Right lobe of liver (tissue), 6 donors: Measurements from ENCODE around the gene CRIM1. TPM values are rescaled to one million over a fixed set of nuclear protein-coding genes. Genes with fewer than 3 reads are reported as not detected.

Experiments
- ATAC-seq, 4 donors: fragments of 200-7000 bp; cut with Tn5 transposase; one replicate each; pipeline ENCODE4 v1.9.1; 2020; ENCODE audit warnings: mild to moderate bottlenecking in 4 of 4, moderate library complexity in 4 of 4
- DNase-seq, 3 donors: peaks; one replicate each; pipeline ENCODE4 v3.0.0-alpha.2; 2020
- H3K27ac ChIP-seq, 3 donors: fragments of 200-600 bp; one replicate each; pipeline ENCODE4 v1.8.0; 2022
- H3K27me3 ChIP-seq, 2 donors: fragments of 200-600 bp; one replicate each; pipeline ENCODE4 v1.8.0; 2022
- H3K36me3 ChIP-seq, 4 donors: fragments of 200-600 bp; sonication (generic) in 1 of 4; one replicate each; pipeline versions ENCODE4 v1.5.1 to v1.8.0; 2017 to 2022; ENCODE audit warnings: control low read depth in 1 of 4
- H3K4me1 ChIP-seq, 4 donors: fragments of 200-600 bp; sonication (generic) in 1 of 4; one replicate each; pipeline versions ENCODE4 v1.5.1 to v1.8.0; 2017 to 2022; ENCODE audit warnings: control low read depth in 1 of 4
- H3K4me3 ChIP-seq, 3 donors: fragments of 200-600 bp; one replicate each; pipeline ENCODE4 v1.8.0; 2022
- H3K9me3 ChIP-seq, 4 donors: fragments of 200-600 bp; sonication (generic) in 1 of 4; one replicate each; pipeline versions ENCODE4 v1.5.1 to v1.8.0; 2017 to 2022; ENCODE audit warnings: control low read depth in 1 of 4
- POLR2A ChIP-seq: fragments of 450-650 bp; IDR thresholded peaks from one replicate; pipeline ENCODE4 v1.6.1; 2017; ENCODE audit warnings: antibody characterized with exemption, mild to moderate bottlenecking
- WGBS: methylation state at CpG from one replicate; pipeline ENCODE4 v1.1.6; 2018; ENCODE audit warnings: low coverage, low lambda C conversion rate; ENCODE audit not compliant: insufficient coverage; ENCODE audit errors: missing lambda C conversion rate; 5-methylcytosine and 5-hydroxymethylcytosine counted together
- intact Hi-C, 2 donors: fragments of 100-400 bp; cut with DNase I; formaldehyde crosslinking; loops; one replicate each; pipeline versions ENCODE4 v1.11.2 to v1.14.1; 2022
- total RNA-seq, 6 experiments: library from RNA; depleted of rRNA in 2 of 6; stranded (reverse); fragments of >200 nt in 2 of 6; fragmentation: NEBNext Ultra II Directional in 3 of 6; extraction: Animal tissue kit (Norgen Biotek cat#: 25700) in 3 of 6; gene quantifications; one replicate each; pipeline versions ENCODE4 v1.1.0 to v1.2.4, GENCODE V29; 2016 to 2023
- TF ChIP-seq, protein P1 (sequence below), 4 donors: fragments of 200-600 bp in 3 of 4; fragments of 450-650 bp in 1 of 4; IDR thresholded peaks; one replicate each; pipeline versions ENCODE4 v1.5.1 to v1.8.0; 2016 to 2022; ENCODE audit warnings: antibody characterized with exemption in 4 of 4, mild to moderate bottlenecking in 2 of 4
- donor health status: DM: no; HTN: yes; CAD: no.
- donor health status: DM: no; HTN: no; CAD: no.
- donor health status: DM: no; HTN: no; CAD: no.
- donor health status: DM: no; HTN: yes; CAD: no.
- donor health status: DM: no; HTN: yes; CAD: no.

Gene CRIM1
- total RNA-seq, 6 experiments from 2014 or later: 4.2 to 30.5 (median 16.7) TPM

DNA sequence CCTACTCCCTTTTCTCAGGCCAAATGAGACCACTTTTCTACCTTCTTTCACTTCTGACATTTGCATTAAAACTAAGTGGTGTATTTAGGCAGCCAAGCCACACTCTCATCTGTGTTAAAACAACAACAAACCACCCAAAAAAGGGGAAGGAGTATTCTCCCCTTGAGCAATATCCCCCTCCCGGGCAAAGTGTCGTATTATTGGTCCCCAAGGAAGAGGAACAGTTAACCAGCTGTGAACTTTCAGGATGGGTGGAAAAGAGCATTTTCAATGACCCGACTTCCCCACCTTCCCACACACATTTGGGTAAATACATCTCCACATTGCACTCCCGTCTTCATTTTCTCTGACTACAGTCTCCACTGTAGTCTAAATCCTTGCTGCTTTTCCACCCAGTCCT, 198.1 kb downstream of the CRIM1 start:
- no peak overlapping the region for H3K4me3 ChIP-seq
- WGBS: 48% methylated on average over 4 of the region's 4 CpGs
- DNase-seq: no peak
- TF ChIP-seq, protein P1, sequence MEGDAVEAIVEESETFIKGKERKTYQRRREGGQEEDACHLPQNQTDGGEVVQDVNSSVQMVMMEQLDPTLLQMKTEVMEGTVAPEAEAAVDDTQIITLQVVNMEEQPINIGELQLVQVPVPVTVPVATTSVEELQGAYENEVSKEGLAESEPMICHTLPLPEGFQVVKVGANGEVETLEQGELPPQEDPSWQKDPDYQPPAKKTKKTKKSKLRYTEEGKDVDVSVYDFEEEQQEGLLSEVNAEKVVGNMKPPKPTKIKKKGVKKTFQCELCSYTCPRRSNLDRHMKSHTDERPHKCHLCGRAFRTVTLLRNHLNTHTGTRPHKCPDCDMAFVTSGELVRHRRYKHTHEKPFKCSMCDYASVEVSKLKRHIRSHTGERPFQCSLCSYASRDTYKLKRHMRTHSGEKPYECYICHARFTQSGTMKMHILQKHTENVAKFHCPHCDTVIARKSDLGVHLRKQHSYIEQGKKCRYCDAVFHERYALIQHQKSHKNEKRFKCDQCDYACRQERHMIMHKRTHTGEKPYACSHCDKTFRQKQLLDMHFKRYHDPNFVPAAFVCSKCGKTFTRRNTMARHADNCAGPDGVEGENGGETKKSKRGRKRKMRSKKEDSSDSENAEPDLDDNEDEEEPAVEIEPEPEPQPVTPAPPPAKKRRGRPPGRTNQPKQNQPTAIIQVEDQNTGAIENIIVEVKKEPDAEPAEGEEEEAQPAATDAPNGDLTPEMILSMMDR (IDR thresholded peaks at IDR 0.05): no peak
- TF ChIP-seq POLR2A: no peak
- no peaks in the 10 kb centered on the region for H3K27me3 ChIP-seq
- H3K9me3 ChIP-seq: no peaks in the 10 kb centered on the region
- intact Hi-C loops: no loop called here
- H3K4me1 ChIP-seq: no peaks in the 10 kb centered on the region
- peak in 3 of 4 donors; percentile 42 to 57 (median 48) for ATAC-seq
- peaks cover 0 to 25% (median 10%) of the 10 kb centered on the region in 4 donors for H3K36me3 ChIP-seq
- H3K27ac ChIP-seq: no peak overlapping the region

DNA sequence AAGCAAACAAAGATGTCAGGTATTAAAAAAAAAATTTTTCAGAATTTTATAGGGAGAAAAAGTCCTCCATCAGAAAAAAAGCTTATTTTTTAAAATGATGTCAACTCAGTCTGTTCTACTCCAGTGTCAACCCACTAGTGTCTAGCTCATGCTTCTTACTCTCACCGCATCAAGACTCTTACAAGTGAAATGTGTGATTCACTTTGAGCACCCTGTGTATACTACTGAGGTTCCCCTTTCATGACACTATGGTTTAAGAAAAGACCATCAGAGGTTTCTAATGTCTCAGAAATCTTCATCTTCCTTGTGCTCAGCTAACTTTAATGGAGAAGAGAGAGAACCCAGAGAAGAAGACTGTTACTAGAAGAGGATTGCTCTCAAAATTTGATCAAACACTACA, 199.0 kb downstream of the CRIM1 start:
- Histone ChIP-seq H3K27ac (no peak overlapping the region), H3K4me1 (no peaks in the 10 kb centered on the region), H3K27me3 (no peaks in the 10 kb centered on the region), H3K4me3 (no peak overlapping the region), H3K36me3 (peaks cover 0 to 25% (median 10%) of the 10 kb centered on the region in 4 donors), H3K9me3 (no peaks in the 10 kb centered on the region)
- TF ChIP-seq POLR2A: no peak
- TF ChIP-seq, protein P1 (IDR thresholded peaks at IDR 0.05): no peak
- WGBS: 75% methylated on average over 1 of the region's 1 CpG
- ATAC-seq (no peak), DNase-seq (no peak)
- intact Hi-C loops: no loop called here

DNA sequence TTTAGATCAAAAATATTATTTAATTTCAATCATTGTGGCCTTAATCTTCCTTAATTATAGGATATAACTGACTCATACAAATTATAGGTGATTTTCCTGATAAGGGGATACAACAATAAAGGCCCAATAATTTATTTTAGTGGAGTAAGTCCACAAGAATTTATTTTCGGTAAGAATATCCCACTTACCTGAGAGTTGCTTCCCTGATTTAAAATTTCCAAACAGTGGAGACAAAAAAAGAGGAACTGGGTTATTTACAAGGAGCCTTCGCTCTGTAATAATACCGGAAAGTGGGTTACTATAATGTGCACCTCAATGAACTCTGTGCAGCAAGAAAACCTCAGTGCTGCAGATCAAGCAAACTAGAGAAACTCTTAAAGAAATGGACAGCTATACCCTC, 200.2 kb downstream of the CRIM1 start:
- WGBS: 81% methylated on average over 3 of the region's 3 CpGs
- Histone ChIP-seq H3K27me3 (no peaks in the 10 kb centered on the region), H3K36me3 (peaks cover 0 to 28% (median 9%) of the 10 kb centered on the region in 4 donors), H3K9me3 (no peaks in the 10 kb centered on the region), H3K4me1 (no peaks in the 10 kb centered on the region), H3K27ac (no peak overlapping the region), H3K4me3 (no peak overlapping the region)
- DNase-seq: no peak
- no peak for TF ChIP-seq POLR2A
- TF ChIP-seq, protein P1 (IDR thresholded peaks at IDR 0.05): no peak
- intact Hi-C loops: no loop called here
- no peak for ATAC-seq

DNA sequence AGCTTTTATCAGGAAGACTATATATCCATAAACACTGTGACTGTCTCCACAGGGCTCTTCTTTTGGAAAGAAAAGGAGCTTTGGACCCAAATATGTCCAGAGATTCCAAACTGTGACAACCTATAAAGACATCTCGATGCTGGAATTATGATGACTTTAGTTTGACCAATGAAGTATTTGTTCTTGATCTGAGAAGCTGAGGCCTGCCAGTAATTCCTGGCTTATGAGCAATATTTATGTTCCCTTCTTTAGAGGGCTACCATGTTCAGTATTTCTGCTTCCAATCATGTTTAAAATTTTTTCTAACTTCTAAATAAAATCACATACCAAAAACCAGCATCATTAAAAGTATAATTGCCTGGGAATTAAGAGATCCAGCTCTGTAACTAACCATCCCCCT, 201.3 kb downstream of the CRIM1 start:
- Histone ChIP-seq H3K9me3 (no peaks in the 10 kb centered on the region), H3K27ac (no peak overlapping the region), H3K27me3 (no peaks in the 10 kb centered on the region), H3K4me1 (no peaks in the 10 kb centered on the region), H3K36me3 (peaks cover 0 to 19% (median 3%) of the 10 kb centered on the region in 4 donors), H3K4me3 (no peak overlapping the region)
- WGBS: 93% methylated on average over 1 of the region's 1 CpG
- ATAC-seq: no peak
- DNase-seq: no peak
- TF ChIP-seq, protein P1 (IDR thresholded peaks at IDR 0.05): no peak
- TF ChIP-seq POLR2A: no peak
- intact Hi-C loops: no loop called here
